Measurements from ENCODE around the gene FMNL2. TPM values are rescaled to one million over a fixed set of nuclear protein-coding genes. Genes with fewer than 3 reads are reported as not detected.

The FMNL2 gene
- total and polyA plus RNA-seq, 8 donors, result 7.8 to 100.0 (median 36.5) TPM

DNA sequence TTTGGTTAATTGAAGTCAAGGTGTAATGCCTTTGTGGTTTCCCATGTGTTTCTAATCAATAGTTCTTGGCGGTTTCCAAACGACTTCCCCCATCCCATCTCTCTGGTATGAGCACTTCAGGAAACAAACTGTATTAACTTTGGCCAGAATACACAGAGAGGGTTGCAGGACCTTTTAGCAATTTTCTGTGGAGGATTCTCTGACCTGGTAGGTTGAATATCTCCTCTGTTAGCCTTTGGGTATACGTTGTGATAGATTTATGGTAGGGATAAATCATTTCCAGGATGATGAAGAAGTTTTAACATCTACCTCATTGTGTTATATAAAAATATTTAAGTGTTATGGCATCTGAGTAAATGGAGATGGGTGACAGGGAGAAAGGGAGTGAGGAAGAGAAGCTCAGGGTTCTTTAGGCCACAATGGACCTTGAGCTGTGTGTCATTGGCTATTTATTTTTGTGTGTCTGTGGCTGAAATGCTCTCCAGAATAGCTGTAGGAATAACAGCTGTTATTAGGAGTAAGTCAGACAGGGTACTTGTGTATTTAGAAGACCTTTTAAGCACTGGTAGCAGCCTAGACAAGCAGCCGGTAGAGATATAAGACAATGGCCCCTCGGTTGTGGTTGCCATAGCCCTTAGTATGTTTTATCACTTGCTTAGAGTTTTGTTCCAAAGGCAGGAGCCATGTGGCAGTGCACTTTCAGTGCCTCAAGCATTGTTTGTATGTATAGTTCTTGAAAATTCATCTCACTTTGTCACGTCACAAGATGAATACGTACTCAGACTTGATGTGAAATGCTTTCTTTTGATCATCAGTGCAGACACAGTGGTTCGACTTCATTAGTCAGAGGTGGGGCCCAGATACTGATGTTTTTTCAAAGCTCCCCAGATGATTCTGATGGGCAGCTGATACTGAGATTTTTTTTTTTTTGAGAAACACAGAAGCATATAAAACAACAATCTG is 91.1 kb downstream of the FMNL2 start:
- Histone ChIP-seq H3K4me1 (peaks cover 0 to 31% (median 13%) of the 10 kb centered on the region in 4 donors), H3K27ac (no peak overlapping the region), H3K9me3 (no peaks in the 10 kb centered on the region), H3K27me3 (no peaks in the 10 kb centered on the region), H3K4me3 (no peak overlapping the region), H3K36me3 (no peaks in the 10 kb centered on the region)
- TF ChIP-seq POLR2A (IDR thresholded peaks at IDR 0.05), result no peak
- DNase-seq, result no peak
- intact Hi-C loops (cut with DNase I; ENCODE audit: low total_unique reads), result no loop called here
- 62 to 74% (median 65%) methylated on average over 8 of the region's 8 CpGs for WGBS, 5 donors

DNA sequence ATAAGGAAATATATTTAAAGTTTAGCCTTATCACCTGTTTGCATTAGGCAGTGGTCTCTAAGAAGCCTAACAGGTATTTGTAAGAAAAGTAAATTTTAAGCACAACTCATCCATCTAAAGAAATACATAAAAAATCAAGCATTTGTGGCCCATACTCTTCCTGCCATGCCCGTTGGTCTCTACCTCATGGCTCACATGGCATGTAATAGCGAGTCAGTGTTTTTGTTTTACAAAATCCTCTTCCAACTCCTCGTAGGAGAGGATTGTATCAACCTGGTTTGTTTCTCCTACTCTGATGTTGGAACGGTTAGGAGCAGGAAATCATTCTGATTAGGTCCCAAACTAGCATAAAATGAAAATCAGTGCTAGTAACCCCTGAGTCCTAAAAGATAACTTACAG is 91.8 kb downstream of the FMNL2 start:
- no peaks in the 10 kb centered on the region for H3K36me3 ChIP-seq
- whole genome bisulfite sequencing, 5 donors, result 71 to 83% (median 77%) methylated on average over 4 of the region's 4 CpGs
- H3K4me3 ChIP-seq, result no peak overlapping the region
- intact Hi-C loops (cut with DNase I; ENCODE audit: low total_unique reads), result no loop called here
- H3K9me3 ChIP-seq, result no peaks in the 10 kb centered on the region
- TF ChIP-seq, protein P1, sequence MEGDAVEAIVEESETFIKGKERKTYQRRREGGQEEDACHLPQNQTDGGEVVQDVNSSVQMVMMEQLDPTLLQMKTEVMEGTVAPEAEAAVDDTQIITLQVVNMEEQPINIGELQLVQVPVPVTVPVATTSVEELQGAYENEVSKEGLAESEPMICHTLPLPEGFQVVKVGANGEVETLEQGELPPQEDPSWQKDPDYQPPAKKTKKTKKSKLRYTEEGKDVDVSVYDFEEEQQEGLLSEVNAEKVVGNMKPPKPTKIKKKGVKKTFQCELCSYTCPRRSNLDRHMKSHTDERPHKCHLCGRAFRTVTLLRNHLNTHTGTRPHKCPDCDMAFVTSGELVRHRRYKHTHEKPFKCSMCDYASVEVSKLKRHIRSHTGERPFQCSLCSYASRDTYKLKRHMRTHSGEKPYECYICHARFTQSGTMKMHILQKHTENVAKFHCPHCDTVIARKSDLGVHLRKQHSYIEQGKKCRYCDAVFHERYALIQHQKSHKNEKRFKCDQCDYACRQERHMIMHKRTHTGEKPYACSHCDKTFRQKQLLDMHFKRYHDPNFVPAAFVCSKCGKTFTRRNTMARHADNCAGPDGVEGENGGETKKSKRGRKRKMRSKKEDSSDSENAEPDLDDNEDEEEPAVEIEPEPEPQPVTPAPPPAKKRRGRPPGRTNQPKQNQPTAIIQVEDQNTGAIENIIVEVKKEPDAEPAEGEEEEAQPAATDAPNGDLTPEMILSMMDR (IDR thresholded peaks at IDR 0.05), result no peak
- TF ChIP-seq POLR2A (IDR thresholded peaks at IDR 0.05), result no peak
- peaks cover 0 to 24% (median 6%) of the 10 kb centered on the region in 4 donors for H3K4me1 ChIP-seq
- H3K27me3 ChIP-seq, result no peaks in the 10 kb centered on the region
- no peak overlapping the region for H3K27ac ChIP-seq
- no peak for DNase-seq

DNA sequence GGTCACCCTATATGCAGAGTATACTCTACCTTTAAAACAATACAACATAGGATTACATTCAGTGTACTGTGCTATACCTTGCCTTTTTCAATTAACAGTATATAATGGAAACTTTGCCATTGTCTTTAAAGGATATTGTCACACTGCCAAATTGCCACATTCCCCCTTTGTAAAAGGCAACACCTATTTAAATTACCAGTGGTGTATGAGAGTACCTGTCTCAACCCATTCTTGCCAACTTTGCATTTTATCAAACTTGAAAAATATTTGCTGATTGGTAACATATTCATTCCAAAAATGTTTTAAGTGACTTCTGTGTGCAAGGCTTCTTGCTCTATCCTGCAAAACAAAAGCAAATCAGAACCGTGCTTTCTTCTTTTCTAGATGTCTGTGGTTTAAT is 92.9 kb downstream of the FMNL2 start:
- no peaks in the 10 kb centered on the region for H3K27me3 ChIP-seq
- WGBS, 5 donors, result 18 to 56% (median 25%) methylated on average over 1 of the region's 1 CpG
- intact Hi-C loops (cut with DNase I; ENCODE audit: low total_unique reads), result no loop called here
- H3K4me3 ChIP-seq, result no peak overlapping the region
- H3K9me3 ChIP-seq, result no peaks in the 10 kb centered on the region
- H3K4me1 ChIP-seq, result peaks cover 0 to 28% (median 8%) of the 10 kb centered on the region in 4 donors
- no peak for TF ChIP-seq EP300 (IDR thresholded peaks at IDR 0.05)
- DNase-seq, result no peak
- H3K36me3 ChIP-seq, result no peaks in the 10 kb centered on the region
- H3K27ac ChIP-seq, result no peak overlapping the region

DNA sequence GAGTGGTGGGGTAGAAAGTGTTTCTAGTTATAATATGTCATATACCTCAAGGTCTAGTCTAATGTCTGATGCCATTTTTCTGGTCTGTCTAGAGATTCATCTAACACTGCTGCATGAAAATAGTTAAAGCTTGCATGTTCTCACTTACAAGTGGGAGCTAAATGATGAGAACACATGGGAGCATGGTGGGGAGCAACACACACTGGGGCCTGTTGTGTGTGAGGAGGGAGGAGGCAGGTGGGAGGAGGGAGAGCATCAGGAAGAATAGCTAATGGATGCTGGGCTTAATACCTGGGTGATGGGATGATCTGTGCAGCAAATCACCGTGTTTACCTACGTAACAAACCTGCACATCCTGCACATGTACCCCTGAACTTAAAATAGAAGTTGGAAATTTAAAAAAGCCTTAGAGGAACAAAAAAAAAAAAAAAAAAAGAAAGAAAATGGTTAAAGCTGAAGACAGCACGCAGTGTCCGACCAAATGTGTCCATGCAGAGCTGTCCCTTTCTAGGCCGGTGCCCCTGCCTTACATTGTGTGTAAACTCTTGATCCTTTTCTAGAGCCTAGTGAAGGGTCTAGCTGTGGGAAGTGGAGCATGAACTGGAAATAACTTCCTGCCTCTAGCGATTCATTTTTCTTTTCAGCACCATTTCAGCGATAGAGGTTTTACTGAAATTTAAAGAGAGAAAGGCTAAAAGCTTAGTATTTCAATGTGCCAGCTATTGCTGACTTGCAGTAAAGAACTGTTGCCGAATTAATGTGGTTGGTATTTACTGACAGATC is 94.0 kb downstream of the FMNL2 start:
- intact Hi-C loops (cut with DNase I; ENCODE audit: low total_unique reads), result no loop called here
- no peaks in the 10 kb centered on the region for H3K9me3 ChIP-seq
- H3K4me3 ChIP-seq, result no peak overlapping the region
- no peaks in the 10 kb centered on the region for H3K36me3 ChIP-seq
- WGBS, 5 donors, result 82 to 87% (median 87%) methylated on average over 8 of the region's 8 CpGs
- peaks cover 0 to 30% (median 11%) of the 10 kb centered on the region in 4 donors for H3K4me1 ChIP-seq
- no peaks in the 10 kb centered on the region for H3K27me3 ChIP-seq
- no peak for DNase-seq
- TF ChIP-seq EP300 (IDR thresholded peaks at IDR 0.05) (no peak), POLR2A (IDR thresholded peaks at IDR 0.05) (no peak), POLR2AphosphoS5 (IDR thresholded peaks at IDR 0.05) (no peak)
- TF ChIP-seq, protein P1 (IDR thresholded peaks at IDR 0.05), result no peak
- no peak overlapping the region for H3K27ac ChIP-seq

DNA sequence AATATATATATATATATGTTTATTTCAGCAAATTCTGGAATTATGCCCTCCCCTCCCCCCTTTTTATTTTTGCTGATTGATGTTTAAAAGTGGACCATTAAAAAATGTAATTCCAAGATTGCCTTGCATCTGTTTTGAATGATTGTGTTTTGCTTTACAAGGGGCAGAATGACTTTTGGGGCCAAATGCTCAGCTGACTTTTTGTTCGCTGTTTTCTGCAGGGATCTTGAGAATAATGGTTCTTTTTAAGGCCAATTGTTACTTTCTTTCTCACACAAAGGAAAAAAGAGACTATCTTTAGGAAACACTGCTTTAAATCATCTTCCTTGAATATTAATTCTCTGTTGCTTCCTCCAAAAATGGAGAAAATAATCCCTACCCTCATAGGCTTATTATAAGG is 95.9 kb downstream of the FMNL2 start:
- Histone ChIP-seq H3K27me3 (no peaks in the 10 kb centered on the region), H3K36me3 (no peaks in the 10 kb centered on the region), H3K9me3 (no peaks in the 10 kb centered on the region), H3K4me3 (no peak overlapping the region), H3K4me1 (peaks cover 0 to 27% (median 12%) of the 10 kb centered on the region in 4 donors), H3K27ac (no peak overlapping the region)
- WGBS, 5 donors, result 71 to 90% (median 79%) methylated on average over 1 of the region's 1 CpG
- intact Hi-C loops (cut with DNase I; ENCODE audit: low total_unique reads), result no loop called here
- no peak for DNase-seq
- TF ChIP-seq EP300 (IDR thresholded peaks at IDR 0.05), result no peak
- TF ChIP-seq POLR2AphosphoS5 (IDR thresholded peaks at IDR 0.05), result no peak
- no peak for TF ChIP-seq POLR2A (IDR thresholded peaks at IDR 0.05)
- TF ChIP-seq, protein P1 (IDR thresholded peaks at IDR 0.05), result no peak

Data from stomach (tissue), 9 donors.